Testis (tissue), 2 donors: ENCODE measurements around the gene RIBC2.

Source experiments
- CTCF ChIP-seq, 3 experiments: fragments of 450-650 bp in 2 of 3; fragments of 200-600 bp in 1 of 3; sonication (generic) in 1 of 3; IDR thresholded peaks; one replicate each; pipeline ENCODE4 v1.5.1; 2016 to 2019; ENCODE audit warnings: antibody characterized with exemption in 3 of 3, mild to moderate bottlenecking in 2 of 3, moderate library complexity in 1 of 3
- POLR2A ChIP-seq: fragments of 450-650 bp; IDR thresholded peaks from one replicate; pipeline ENCODE4 v1.6.1; 2017; ENCODE audit warnings: antibody characterized with exemption, mild to moderate bottlenecking, moderate library complexity

- no peak for TF ChIP-seq CTCF (IDR thresholded peaks at IDR 0.05)
- no peak for TF ChIP-seq POLR2A
Observed at GRCh38 chr22:45434981-45435380, 21.5 kb downstream of the RIBC2 start.
